KMS-11 (cell line): ENCODE measurements around the gene SERPINA5.

ENCODE experiments used
- H2AFZ ChIP-seq: fragments of 200-600 bp; sonication (generic); 2 replicates; pipeline ENCODE4 v1.6.1; 2016; ENCODE audit warnings: antibody characterized with exemption, mixed run types, low read depth
- H3K27ac ChIP-seq: fragments of 200-600 bp; sonication (generic); 2 replicates; pipeline ENCODE4 v1.6.1; 2016; ENCODE audit warnings: mild to moderate bottlenecking, mixed run types
- H3K27me3 ChIP-seq: fragments of 200-600 bp; sonication (generic); 2 replicates; pipeline ENCODE4 v1.6.1; 2017; ENCODE audit warnings: mild to moderate bottlenecking, low read depth, mixed run types, moderate library complexity; ENCODE audit not compliant: insufficient read depth
- H3K36me3 ChIP-seq: fragments of 200-600 bp; sonication (generic); 2 replicates; pipeline ENCODE4 v1.6.1; 2017; ENCODE audit warnings: mild to moderate bottlenecking, mixed run types; ENCODE audit not compliant: insufficient read depth
- H3K4me1 ChIP-seq: fragments of 200-600 bp; sonication (generic); 2 replicates; pipeline ENCODE4 v1.6.1; 2016; ENCODE audit warnings: mild to moderate bottlenecking, low read depth, mixed run types; ENCODE audit not compliant: poor library complexity, severe bottlenecking
- H3K4me2 ChIP-seq: fragments of 200-600 bp; sonication (generic); 2 replicates; pipeline ENCODE4 v1.7.0; 2016; ENCODE audit warnings: mild to moderate bottlenecking, mixed run types
- H3K4me3 ChIP-seq: fragments of 200-600 bp; sonication (generic); IDR thresholded peaks from 2 replicates; pipeline ENCODE4 v1.6.1; 2017; ENCODE audit warnings: low read depth, low read length, mixed read lengths; ENCODE audit not compliant: insufficient read depth
- H3K79me2 ChIP-seq: fragments of 200-600 bp; sonication (generic); 2 replicates; pipeline ENCODE4 v1.6.1; 2016; ENCODE audit warnings: low read depth, mixed run types; ENCODE audit not compliant: insufficient read depth
- H3K9ac ChIP-seq: fragments of 200-600 bp; sonication (generic); 2 replicates; pipeline ENCODE4 v1.6.1; 2016; ENCODE audit warnings: mild to moderate bottlenecking, mixed run types
- H4K20me1 ChIP-seq: fragments of 200-600 bp; sonication (generic); 2 replicates; pipeline ENCODE4 v1.6.1; 2016; ENCODE audit warnings: mild to moderate bottlenecking, mixed run types; ENCODE audit not compliant: insufficient read depth
- TF ChIP-seq, protein P1 (sequence below): fragments of 200-600 bp; sonication (generic); conservative IDR thresholded peaks from 2 replicates; pipeline ENCODE4 v1.6.1; 2017; ENCODE audit warnings: low read depth, mild to moderate bottlenecking, antibody characterized with exemption, low read length, moderate library complexity, mixed read lengths

Gene SERPINA5

DNA sequence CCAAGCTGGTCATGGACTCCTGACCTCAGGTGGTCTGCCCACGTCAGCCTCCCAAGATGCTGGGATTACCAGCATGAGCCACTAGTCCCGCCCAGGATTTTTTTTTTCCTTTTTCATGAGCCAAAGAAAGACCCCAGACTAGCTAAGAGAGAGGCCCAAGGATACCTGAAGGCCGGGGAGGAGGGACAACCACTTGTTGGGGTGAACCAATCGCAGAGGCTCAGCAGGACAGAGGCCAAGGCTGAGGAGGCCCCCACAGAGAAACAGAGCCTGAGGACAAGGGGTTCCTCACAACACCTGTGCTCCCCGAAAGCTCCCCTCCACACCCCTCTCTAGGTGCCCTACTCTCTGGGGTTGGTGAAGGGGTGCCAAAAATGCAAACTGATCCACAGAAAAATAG lies 30.0 kb downstream of the SERPINA5 start:
- no peaks in the 10 kb centered on the region for H4K20me1 ChIP-seq
- H3K27ac ChIP-seq: no peak overlapping the region
- TF ChIP-seq, protein P1, sequence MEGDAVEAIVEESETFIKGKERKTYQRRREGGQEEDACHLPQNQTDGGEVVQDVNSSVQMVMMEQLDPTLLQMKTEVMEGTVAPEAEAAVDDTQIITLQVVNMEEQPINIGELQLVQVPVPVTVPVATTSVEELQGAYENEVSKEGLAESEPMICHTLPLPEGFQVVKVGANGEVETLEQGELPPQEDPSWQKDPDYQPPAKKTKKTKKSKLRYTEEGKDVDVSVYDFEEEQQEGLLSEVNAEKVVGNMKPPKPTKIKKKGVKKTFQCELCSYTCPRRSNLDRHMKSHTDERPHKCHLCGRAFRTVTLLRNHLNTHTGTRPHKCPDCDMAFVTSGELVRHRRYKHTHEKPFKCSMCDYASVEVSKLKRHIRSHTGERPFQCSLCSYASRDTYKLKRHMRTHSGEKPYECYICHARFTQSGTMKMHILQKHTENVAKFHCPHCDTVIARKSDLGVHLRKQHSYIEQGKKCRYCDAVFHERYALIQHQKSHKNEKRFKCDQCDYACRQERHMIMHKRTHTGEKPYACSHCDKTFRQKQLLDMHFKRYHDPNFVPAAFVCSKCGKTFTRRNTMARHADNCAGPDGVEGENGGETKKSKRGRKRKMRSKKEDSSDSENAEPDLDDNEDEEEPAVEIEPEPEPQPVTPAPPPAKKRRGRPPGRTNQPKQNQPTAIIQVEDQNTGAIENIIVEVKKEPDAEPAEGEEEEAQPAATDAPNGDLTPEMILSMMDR: no peak
- no peak overlapping the region for H3K4me3 ChIP-seq
- H2AFZ ChIP-seq: no peak overlapping the region
- no peaks in the 10 kb centered on the region for H3K36me3 ChIP-seq
- H3K79me2 ChIP-seq: no peaks in the 10 kb centered on the region
- no peak overlapping the region for H3K4me2 ChIP-seq
- H3K9ac ChIP-seq: no peak overlapping the region
- H3K4me1 ChIP-seq: no peaks in the 10 kb centered on the region
- no peaks in the 10 kb centered on the region for H3K27me3 ChIP-seq

DNA sequence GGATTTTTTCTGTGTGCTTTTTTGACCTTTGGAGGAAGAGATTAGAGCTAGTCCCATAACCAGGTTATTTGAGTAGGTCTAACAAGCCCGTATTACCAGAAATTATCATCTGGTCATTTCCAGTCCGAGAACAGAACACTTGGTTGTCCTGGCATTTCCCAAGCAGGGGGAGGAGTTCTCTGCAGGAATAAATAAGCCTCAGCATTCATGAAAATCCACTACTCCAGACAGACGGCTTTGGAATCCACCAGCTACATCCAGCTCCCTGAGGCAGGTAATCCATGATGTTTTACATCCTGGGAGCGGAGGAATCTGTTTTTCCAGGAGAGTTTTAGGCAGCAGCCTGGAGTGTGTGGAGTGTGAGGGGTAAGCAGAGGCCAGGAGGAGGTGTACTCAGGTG lies 30.9 kb downstream of the SERPINA5 start, which contains the start of gene SERPINA3:
SERPINA3 (plus strand) TSS at position 218 of the 400 bp plus-strand sequence. CDS start 2,051 bp downstream, outside the sequence.
- Histone ChIP-seq H3K4me1 (no peaks in the 10 kb centered on the region), H3K4me3 (no peak within 1 kb of the TSS), H2AFZ (no peak within 1 kb of the TSS), H4K20me1 (no peaks in the 10 kb centered on the region), H3K27me3 (no peaks in the 10 kb centered on the region), H3K36me3 (no peaks in the 10 kb centered on the region), H3K27ac (no peak within 1 kb of the TSS), H3K79me2 (no peaks in the 10 kb centered on the region), H3K4me2 (no peak within 1 kb of the TSS), H3K9ac (no peak within 1 kb of the TSS)
- TF ChIP-seq, protein P1: no peak

DNA sequence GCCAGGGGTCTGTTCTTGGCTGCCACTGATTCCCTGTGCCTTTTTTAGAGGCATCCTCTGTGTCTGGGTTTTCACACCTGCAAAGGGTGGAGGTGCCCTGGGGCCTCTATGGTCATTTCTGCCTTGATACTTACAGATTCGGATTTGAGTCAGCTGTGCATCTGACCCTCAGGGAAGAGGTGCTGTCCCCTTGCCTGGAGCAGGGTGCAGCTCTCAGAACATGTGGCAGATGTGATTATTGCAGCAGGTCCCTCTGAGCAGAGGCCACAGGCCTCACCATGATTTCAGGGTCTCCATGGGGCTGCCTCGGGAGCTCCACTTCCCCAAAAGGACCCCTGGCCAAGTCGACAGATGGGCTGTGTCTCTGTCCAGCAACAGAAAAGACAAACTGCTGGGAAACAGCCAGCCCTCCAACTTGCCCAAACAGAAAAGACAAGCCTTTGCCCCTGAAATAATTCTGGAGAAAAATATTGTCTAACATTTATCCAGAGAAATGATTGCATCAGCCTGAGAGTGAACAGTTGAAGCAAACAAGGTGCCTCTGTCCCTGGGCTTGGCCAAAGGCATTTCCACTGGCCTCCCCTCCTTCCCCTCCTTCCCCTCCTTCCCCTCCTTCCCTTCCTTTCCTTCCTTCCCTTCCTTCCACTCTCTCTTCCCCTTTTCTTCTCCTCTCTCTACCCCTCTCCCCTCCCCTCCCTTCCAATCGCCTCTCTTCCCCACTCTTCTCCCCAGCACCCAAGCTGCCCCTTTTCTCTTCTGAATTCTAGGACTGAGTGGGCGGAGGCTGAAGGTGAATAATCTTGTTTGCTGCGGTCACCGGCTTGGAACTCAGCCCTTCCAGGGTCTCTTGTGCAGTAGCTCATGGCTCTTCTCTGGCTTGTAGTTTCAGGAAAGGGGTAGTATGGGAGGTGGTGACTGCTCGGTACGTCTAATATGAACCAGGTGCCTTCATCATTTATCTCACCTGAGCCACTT lies 31.6 kb downstream of the SERPINA5 start:
- H3K79me2 ChIP-seq: no peaks in the 10 kb centered on the region
- no peaks in the 10 kb centered on the region for H3K36me3 ChIP-seq
- H3K9ac ChIP-seq: no peak overlapping the region
- no peak overlapping the region for H3K4me2 ChIP-seq
- no peak overlapping the region for H3K4me3 ChIP-seq
- no peaks in the 10 kb centered on the region for H3K27me3 ChIP-seq
- no peak overlapping the region for H3K27ac ChIP-seq
- no peaks in the 10 kb centered on the region for H3K4me1 ChIP-seq
- H2AFZ ChIP-seq: no peak overlapping the region
- no peaks in the 10 kb centered on the region for H4K20me1 ChIP-seq
- TF ChIP-seq, protein P1: no peak

DNA sequence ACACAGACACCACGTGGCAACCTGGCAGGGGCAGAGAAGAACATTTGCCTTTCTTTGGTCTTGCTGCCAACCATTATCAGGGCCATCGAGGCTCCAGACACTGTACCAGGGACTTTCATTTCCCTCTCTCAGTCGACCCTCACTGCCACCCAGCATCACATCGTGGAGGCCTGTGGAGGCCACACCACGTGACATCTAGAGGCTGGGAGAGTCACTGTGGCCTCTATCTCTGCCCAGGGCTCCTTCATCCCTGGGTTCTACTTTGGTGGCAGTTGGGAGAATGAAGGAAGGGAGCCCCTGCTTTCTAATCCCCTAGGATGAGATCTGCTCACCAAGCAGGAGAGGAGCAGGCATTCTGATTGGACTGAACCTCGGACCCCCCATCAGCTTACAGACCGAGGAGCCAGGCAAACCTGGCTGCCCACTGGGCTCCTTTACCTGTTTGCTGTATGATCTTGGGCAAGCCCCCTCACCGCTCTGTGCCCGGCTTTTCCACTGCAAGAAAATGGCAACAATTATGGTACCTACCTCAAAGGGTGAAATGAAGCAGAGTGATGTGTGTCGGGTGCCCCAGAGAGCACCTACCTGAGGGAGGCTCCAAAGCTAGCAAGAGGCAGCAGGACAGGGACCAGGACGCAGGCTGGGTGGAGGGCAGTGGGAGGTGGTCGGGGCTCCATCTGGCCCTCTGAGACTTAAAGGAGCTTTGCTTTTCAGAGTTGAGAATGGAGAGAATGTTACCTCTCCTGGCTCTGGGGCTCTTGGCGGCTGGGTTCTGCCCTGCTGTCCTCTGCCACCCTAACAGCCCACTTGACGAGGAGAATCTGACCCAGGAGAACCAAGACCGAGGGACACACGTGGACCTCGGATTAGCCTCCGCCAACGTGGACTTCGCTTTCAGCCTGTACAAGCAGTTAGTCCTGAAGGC lies 32.8 kb downstream of the SERPINA5 start:
- no peak overlapping the region for H3K4me3 ChIP-seq
- H3K9ac ChIP-seq: no peak overlapping the region
- H3K27me3 ChIP-seq: no peaks in the 10 kb centered on the region
- no peaks in the 10 kb centered on the region for H3K4me1 ChIP-seq
- TF ChIP-seq, protein P1: no peak
- no peaks in the 10 kb centered on the region for H3K36me3 ChIP-seq
- no peak overlapping the region for H2AFZ ChIP-seq
- H4K20me1 ChIP-seq: no peaks in the 10 kb centered on the region
- no peaks in the 10 kb centered on the region for H3K79me2 ChIP-seq
- H3K4me2 ChIP-seq: no peak overlapping the region
- H3K27ac ChIP-seq: no peak overlapping the region
